K562 (cell line): ENCODE data around the gene SLC25A21. TPM values are rescaled to one million over a fixed set of nuclear protein-coding genes. Genes with fewer than 3 reads are reported as not detected.

Source experiments
- BRF1 ChIP-seq: IDR thresholded peaks from 3 replicates; pipeline ENCODE4 v1.6.1; 2011; ENCODE audit warnings: borderline replicate concordance, mild to moderate bottlenecking; ENCODE audit not compliant: insufficient read length; ENCODE audit errors: extremely low read depth
- CBFB ChIP-seq: sonication (generic); formaldehyde crosslinking; IDR thresholded peaks from 2 replicates; pipeline ENCODE4 v1.4.0; 2020; ENCODE audit warnings: mild to moderate bottlenecking, missing genetic modification reagents
- CBX2 ChIP-seq: fragments of 200-600 bp; sonication (generic); IDR thresholded peaks from one replicate; pipeline ENCODE4 v1.6.1; 2012; ENCODE audit warnings: mild to moderate bottlenecking, low read length, inconsistent platforms; ENCODE audit not compliant: insufficient read depth, poor library complexity, severe bottlenecking
- FIP1L1 ChIP-seq: fragments of 200-400 bp; formaldehyde crosslinking; IDR thresholded peaks from 2 replicates; pipeline ENCODE4 v1.6.1; 2018; ENCODE audit warnings: mild to moderate bottlenecking, low read depth, low read length; ENCODE audit not compliant: poor library complexity, severe bottlenecking
- FOXA3 ChIP-seq, 2 experiments: fragments of 450-650 bp in 1 of 2; sonication (generic) in 1 of 2; formaldehyde crosslinking; IDR thresholded peaks in 1 of 2; conservative IDR thresholded peaks in 1 of 2; 2 replicates each; pipeline versions ENCODE4 v1.4.0 to v1.8.0; 2020 to 2022; ENCODE audit warnings: mild to moderate bottlenecking in 2 of 2, missing genetic modification reagents in 1 of 2
- JUN ChIP-seq, 2 experiments: sonication (generic) in 1 of 2; formaldehyde crosslinking in 1 of 2; IDR thresholded peaks; 2 replicates each; pipeline versions ENCODE4 v1.6.1 to v1.8.0; 2012 to 2022; ENCODE audit warnings: borderline replicate concordance in 2 of 2, mild to moderate bottlenecking in 2 of 2, improper control_type of control experiment in 1 of 2, low read depth in 1 of 2, low read length in 1 of 2, missing genetic modification reagents in 1 of 2
- KAT7 ChIP-seq: sonication (generic); formaldehyde crosslinking; IDR thresholded peaks from 2 replicates; pipeline ENCODE4 v1.8.0; 2022; ENCODE audit warnings: missing genetic modification reagents, mild to moderate bottlenecking, borderline replicate concordance
- KDM5B ChIP-seq: fragments of 200-600 bp; sonication (generic); IDR thresholded peaks from 2 replicates; pipeline ENCODE4 v1.6.1; 2012; ENCODE audit warnings: low read depth, mild to moderate bottlenecking, moderate library complexity, low read length, control low read depth, inconsistent platforms; ENCODE audit not compliant: insufficient replicate concordance
- MEIS2 ChIP-seq: fragments of 450-650 bp; IDR thresholded peaks from 2 replicates; pipeline ENCODE4 v1.6.1; 2014; ENCODE audit warnings: mild to moderate bottlenecking; ENCODE audit not compliant: partially characterized antibody
- MIER1 ChIP-seq: fragments of 450-650 bp; IDR thresholded peaks from 2 replicates; pipeline ENCODE4 v1.6.1; 2016; ENCODE audit warnings: antibody characterized with exemption, mild to moderate bottlenecking, low read depth
- NCOA2 ChIP-seq, 2 experiments: fragments of 450-650 bp; IDR thresholded peaks; 2 replicates each; pipeline ENCODE4 v1.6.1; 2018; ENCODE audit warnings: mild to moderate bottlenecking in 2 of 2, moderate library complexity in 1 of 2; ENCODE audit not compliant: partially characterized antibody in 2 of 2
- PCBP2 ChIP-seq: fragments of 200-400 bp; formaldehyde crosslinking; IDR thresholded peaks from 2 replicates; pipeline ENCODE4 v1.6.1; 2018; ENCODE audit warnings: low read length, low read depth, mild to moderate bottlenecking, moderate library complexity; ENCODE audit not compliant: poor library complexity, severe bottlenecking
- SAFB ChIP-seq: fragments of 200-400 bp; formaldehyde crosslinking; IDR thresholded peaks from 2 replicates; pipeline ENCODE4 v1.6.1; 2017; ENCODE audit warnings: low read depth, low read length, borderline replicate concordance
- SMARCC2 ChIP-seq: fragments of 450-650 bp; IDR thresholded peaks from 2 replicates; pipeline ENCODE4 v1.6.1; 2017; ENCODE audit warnings: antibody characterized with exemption, moderate library complexity, mild to moderate bottlenecking, low read depth
- SOX6 ChIP-seq: fragments of 450-650 bp; IDR thresholded peaks from 2 replicates; pipeline ENCODE4 v1.6.1; 2014; ENCODE audit warnings: mild to moderate bottlenecking
- ZNF184 ChIP-seq: sonication (generic); formaldehyde crosslinking; IDR thresholded peaks from 2 replicates; pipeline ENCODE4 v1.5.0; 2020; ENCODE audit warnings: missing genetic modification reagents
- ZNF263 ChIP-seq: sonication (generic); formaldehyde crosslinking; IDR thresholded peaks from 2 replicates; pipeline ENCODE4 v1.8.0; 2022; ENCODE audit warnings: mild to moderate bottlenecking, missing genetic modification reagents, borderline replicate concordance
- ZNF431 ChIP-seq: sonication (generic); formaldehyde crosslinking; IDR thresholded peaks from 2 replicates; pipeline ENCODE4 v1.8.0; 2022; ENCODE audit warnings: mild to moderate bottlenecking, missing genetic modification reagents
- ZNF644 ChIP-seq: fragments of 200-800 bp; sonication (Bioruptor generic); IDR thresholded peaks from 2 replicates; pipeline ENCODE4 v1.6.1; 2016; ENCODE audit warnings: low read depth, missing genetic modification characterization, missing compliant biosample characterization
- polyA plus RNA-seq, 8 experiments: library from polyadenylated mRNA; depleted of rRNA in 4 of 8; stranded (reverse) in 5 of 8; unstranded in 3 of 8; fragments of >200 nt; fragmentation: Nextera tagmentation in 2 of 8; fragmentation: Illumina TruSeq in 1 of 8; extraction: Ambion mirVana in 2 of 8; extraction: Trizol in 1 of 8; gene quantifications; 2 replicates each; pipeline versions ENCODE4 v1.2.1 to v1.2.3, GENCODE V29; 2011 to 2014; ENCODE audit warnings: inconsistent platforms in 1 of 8, missing spikeins in 1 of 8
- total RNA-seq, 7 experiments: library from RNA; depleted of rRNA in 6 of 7; stranded (reverse); fragments of >200 nt in 6 of 7; fragmentation: Illumina TruSeq in 2 of 7; extraction: Trizol in 2 of 7; gene quantifications; 2 replicates each; pipeline versions ENCODE4 v1.2.1 to v1.2.3, GENCODE V29; 2011 to 2021; ENCODE audit warnings: low replicate concordance in 1 of 7
- TF ChIP-seq, protein P1 (sequence below): fragments of 450-650 bp; conservative IDR thresholded peaks from 2 replicates; pipeline ENCODE4 v1.6.1; 2016; ENCODE audit warnings: missing genetic modification characterization, low read depth, mild to moderate bottlenecking, missing compliant biosample characterization, moderate library complexity
- TF ChIP-seq, protein P2 (sequence below): sonication (generic); formaldehyde crosslinking; IDR thresholded peaks from 2 replicates; pipeline ENCODE4 v1.8.0; 2022; ENCODE audit warnings: missing genetic modification reagents, mild to moderate bottlenecking, borderline replicate concordance

Gene SLC25A21
- total and polyA plus RNA-seq, 9 of the 15 experiments (the other 6 are each of a cell fraction or from before 2014, with no cell fraction given): 15.2 to 46.7 (median 28.7) TPM

DNA sequence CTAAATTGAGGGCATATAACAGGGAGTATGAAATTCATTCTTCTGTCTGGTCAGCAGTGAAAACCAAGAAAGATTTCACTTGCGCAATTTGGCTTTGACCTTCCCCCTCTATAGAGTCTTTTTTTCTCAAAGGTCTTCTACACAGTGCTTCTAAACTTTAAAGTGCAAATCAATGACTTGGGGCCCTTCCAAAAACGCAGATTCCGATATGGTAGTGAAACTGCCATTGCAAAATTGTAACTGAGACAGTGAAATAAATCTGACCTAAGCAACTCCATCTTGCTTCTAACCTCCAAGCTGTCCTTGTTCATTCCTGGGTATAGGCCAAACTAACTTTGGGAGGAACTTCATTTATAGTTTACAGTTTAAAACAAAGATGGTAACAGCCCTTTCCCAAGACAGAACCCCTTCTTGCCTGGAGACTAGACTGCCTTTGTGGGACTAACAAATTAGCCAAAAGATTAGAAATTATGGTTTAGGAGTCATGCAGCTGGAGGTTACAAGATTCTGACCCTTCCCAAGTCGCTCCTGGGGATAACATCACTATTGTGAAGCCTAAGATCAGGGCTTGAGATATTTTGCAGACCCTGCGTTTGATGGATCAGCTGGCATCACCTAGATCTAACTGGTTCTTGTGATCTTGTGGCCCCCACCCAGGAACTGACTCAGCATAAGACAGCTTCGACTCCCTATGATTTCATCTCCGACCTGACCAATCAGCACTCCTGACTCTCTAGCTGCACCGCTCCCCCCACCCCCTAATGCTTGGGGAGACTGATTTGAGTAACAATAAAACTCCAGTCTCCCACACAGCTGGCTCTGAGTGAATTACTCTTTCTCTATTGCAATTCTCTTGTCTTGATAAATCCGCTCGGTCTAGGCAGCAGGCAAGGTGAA lies 5.0 kb downstream of the SLC25A21 start (continued):
- TF ChIP-seq KAT7: no peak
- TF ChIP-seq BRF1: no peak
- TF ChIP-seq SMARCC2: no peak
- TF ChIP-seq CBFB (CRISPR knock-in tag): no peak
- TF ChIP-seq FIP1L1: no peak
- TF ChIP-seq ZNF644 (tag): peak; percentile 95
- no peak for TF ChIP-seq ZNF431 (CRISPR knock-in tag)
- no peak for TF ChIP-seq MIER1
- no peak for TF ChIP-seq CBX2
- no peak for TF ChIP-seq SAFB
- TF ChIP-seq SOX6: peak; percentile 66
- TF ChIP-seq FOXA3 (CRISPR knock-in tag; conservative IDR thresholded peaks at IDR 0.05 in 1 of 2, IDR thresholded peaks at IDR 0.05 in 1 of 2): peak in 1 of 2 experiments; percentile 64; a peak in 2 of 4 replicates
- no peak for TF ChIP-seq ZNF184
- TF ChIP-seq ZNF263 (CRISPR knock-in tag): no peak
- TF ChIP-seq PCBP2: no peak
- TF ChIP-seq, protein P1, sequence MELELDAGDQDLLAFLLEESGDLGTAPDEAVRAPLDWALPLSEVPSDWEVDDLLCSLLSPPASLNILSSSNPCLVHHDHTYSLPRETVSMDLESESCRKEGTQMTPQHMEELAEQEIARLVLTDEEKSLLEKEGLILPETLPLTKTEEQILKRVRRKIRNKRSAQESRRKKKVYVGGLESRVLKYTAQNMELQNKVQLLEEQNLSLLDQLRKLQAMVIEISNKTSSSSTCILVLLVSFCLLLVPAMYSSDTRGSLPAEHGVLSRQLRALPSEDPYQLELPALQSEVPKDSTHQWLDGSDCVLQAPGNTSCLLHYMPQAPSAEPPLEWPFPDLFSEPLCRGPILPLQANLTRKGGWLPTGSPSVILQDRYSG (tag): peak; percentile 98
- TF ChIP-seq NCOA2 (IDR thresholded peaks at IDR 0.05; ENCODE audit: partially characterized antibody in 2 of 2): no peak
- TF ChIP-seq JUN (IDR thresholded peaks at IDR 0.05; ENCODE audit: borderline replicate concordance, low read depth, low read length): 0 out of 2 replicates have a peak, but pooled peaks have one; percentile 33
- TF ChIP-seq JUN (CRISPR knock-in tag; IDR thresholded peaks at IDR 0.05; ENCODE audit: borderline replicate concordance): no peak
- TF ChIP-seq KDM5B: no peak
- TF ChIP-seq MEIS2: peak; percentile 33
- TF ChIP-seq, protein P2, sequence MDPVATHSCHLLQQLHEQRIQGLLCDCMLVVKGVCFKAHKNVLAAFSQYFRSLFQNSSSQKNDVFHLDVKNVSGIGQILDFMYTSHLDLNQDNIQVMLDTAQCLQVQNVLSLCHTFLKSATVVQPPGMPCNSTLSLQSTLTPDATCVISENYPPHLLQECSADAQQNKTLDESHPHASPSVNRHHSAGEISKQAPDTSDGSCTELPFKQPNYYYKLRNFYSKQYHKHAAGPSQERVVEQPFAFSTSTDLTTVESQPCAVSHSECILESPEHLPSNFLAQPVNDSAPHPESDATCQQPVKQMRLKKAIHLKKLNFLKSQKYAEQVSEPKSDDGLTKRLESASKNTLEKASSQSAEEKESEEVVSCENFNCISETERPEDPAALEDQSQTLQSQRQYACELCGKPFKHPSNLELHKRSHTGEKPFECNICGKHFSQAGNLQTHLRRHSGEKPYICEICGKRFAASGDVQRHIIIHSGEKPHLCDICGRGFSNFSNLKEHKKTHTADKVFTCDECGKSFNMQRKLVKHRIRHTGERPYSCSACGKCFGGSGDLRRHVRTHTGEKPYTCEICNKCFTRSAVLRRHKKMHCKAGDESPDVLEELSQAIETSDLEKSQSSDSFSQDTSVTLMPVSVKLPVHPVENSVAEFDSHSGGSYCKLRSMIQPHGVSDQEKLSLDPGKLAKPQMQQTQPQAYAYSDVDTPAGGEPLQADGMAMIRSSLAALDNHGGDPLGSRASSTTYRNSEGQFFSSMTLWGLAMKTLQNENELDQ: no peak
